ENCODE measurements around the gene SCAMP1.

DNA sequence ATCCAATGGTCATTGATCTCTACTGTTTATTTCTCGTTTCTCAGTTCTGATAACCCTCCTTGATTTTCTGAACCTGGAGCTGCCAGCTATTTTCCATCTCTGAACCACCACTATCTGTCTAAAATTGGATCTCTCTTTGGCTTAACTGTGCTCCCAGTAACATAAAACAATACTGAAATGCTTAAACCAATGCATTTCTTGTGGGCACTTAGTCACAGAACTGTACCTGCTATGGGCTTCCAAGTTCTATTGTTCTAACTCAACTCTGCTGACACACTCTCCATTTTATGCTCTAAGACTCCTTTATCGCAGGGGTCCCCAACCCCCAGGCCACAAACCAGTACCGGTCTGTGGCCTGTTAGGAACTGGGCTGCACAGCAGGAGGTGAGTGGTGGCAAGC, 167.5 kb downstream of the SCAMP1 start:
- no peak for TF ChIP-seq CTCF (IDR thresholded peaks at IDR 0.05)
- no peak for TF ChIP-seq POLR2A (IDR thresholded peaks at IDR 0.05)

Measured in right lobe of liver (tissue), 4 donors.